Astrocyte of the cerebellum (primary cell): ENCODE measurements around the gene CREB3L1.

Source experiments
- DNase-seq: peaks from one replicate; pipeline ENCODE4 v3.0.0-alpha.2; 2011; ENCODE audit warnings: low read depth
- H3K4me3 ChIP-seq: 2 replicates; pipeline ENCODE4 v1.5.1; 2011; ENCODE audit warnings: mild to moderate bottlenecking, low read depth, low read length, moderate library complexity
- CTCF ChIP-seq: IDR thresholded peaks from 2 replicates; pipeline ENCODE4 v1.5.1; 2012; ENCODE audit warnings: low read length, low read depth, moderate library complexity, mild to moderate bottlenecking; ENCODE audit errors: missing control alignments
- in situ Hi-C: cut with HindIII; loops from 2 replicates; pipeline ENCODE4 v1.10.0; 2017; ENCODE audit warnings: low sequenced_read_pairs

CREB3L1 gene

GRCh38 chr11:46319074-46319453, 41.6 kb downstream of the CREB3L1 start:
- in situ Hi-C loops, result loop anchor here (10.0 kb wide), 1 partner anchor 84 kb away; no protein-coding TSS in a partner anchor
- TF ChIP-seq CTCF, result no peak
- no peak overlapping the region for H3K4me3 ChIP-seq
- no peak for DNase-seq

GRCh38 chr11:46321757-46322156, 44.3 kb downstream of the CREB3L1 start:
- H3K4me3 ChIP-seq, result no peak overlapping the region
- DNase-seq, result no peak
- in situ Hi-C loops, result no loop called here
- no peak for TF ChIP-seq CTCF

DNA sequence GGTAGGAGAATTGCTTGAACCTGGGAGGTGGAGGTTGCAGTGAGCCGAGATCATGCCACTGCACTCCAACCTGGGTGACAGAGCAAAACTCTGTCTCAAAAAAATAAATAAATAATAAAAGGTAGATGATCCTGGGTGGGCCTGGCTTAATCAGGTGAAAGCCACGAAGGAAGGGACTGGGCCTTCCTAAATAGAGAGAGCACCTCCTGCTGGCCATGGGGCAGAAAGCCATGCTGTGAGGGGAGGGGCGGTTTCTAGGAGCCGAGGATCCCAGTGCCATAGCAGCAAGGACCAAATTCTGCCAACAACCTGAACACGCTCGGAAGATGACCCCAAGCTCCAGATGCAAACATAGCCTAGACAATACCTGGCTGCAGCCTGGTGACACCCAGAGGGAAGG, 45.3 kb downstream of the CREB3L1 start:
- DNase-seq, result no peak
- no peak overlapping the region for H3K4me3 ChIP-seq
- in situ Hi-C loops, result no loop called here
- TF ChIP-seq CTCF, result peak; percentile 36

GRCh38 chr11:46326813-46327416, 49.5 kb downstream of the CREB3L1 start:
- no peak overlapping the region for H3K4me3 ChIP-seq
- no peak for DNase-seq
- TF ChIP-seq CTCF, result no peak
- in situ Hi-C loops, result no loop called here

DNA sequence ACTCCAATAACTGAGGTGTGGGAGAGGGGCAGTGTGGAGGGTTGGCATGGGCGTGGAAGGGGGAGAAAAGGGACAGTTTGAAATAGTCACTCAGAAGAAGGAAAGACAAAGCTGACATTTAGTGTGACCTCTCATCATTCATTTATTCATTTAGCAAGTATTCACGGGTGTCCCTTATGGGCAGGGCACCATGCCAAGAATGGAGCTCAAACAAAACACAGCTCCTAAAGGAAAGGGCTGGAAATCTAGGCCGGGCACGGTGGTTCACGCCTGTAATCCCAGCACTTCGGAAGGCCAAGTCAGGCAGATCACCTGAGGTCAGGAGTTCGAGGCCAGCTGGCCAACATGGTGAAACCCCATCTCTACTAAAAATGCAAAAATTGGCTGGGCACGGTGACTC, 50.4 kb downstream of the CREB3L1 start:
- DNase-seq, result no peak
- in situ Hi-C loops, result no loop called here
- TF ChIP-seq CTCF, result no peak
- no peak overlapping the region for H3K4me3 ChIP-seq

DNA sequence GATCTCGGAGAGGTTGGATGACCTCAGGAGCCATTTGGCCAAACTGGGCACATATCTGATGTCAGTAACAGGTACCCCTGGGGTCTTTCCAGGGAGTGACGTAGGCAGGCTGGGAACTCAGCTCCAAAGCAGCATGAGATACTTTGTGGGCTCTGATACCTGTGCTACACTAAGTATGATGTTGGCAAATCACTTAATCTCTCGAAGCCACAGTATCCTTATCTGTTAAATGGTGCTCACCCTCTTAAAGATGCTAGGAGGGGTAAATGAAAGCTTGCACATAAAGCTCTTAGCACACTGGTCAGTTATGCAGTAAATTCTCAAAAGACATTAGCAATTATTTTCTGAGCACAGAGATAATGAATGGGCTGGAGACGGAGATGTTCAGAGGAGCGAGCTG, 52.7 kb downstream of the CREB3L1 start:
- in situ Hi-C loops, result no loop called here
- no peak for DNase-seq
- TF ChIP-seq CTCF, result no peak
- no peak overlapping the region for H3K4me3 ChIP-seq
